GM18505 (cell line): Measurements from ENCODE around the gene MTRR.
A peak's percentile ranks its signal among the peaks of the same experiment; 100 is the strongest.

Experiments used
- ATAC-seq: cut with Tn5 transposase; IDR thresholded peaks from one replicate; pipeline ENCODE4 v1.9.1; 2021; ENCODE audit not compliant: unreplicated experiment
- POLR2A ChIP-seq: IDR thresholded peaks from 4 replicates; pipeline ENCODE4 v1.6.1; 2011; ENCODE audit warnings: borderline replicate concordance; ENCODE audit not compliant: insufficient read depth, insufficient read length; ENCODE audit errors: extremely low read depth

The MTRR gene

GRCh38 chr5:7925961-7926695, 57.2 kb downstream of the MTRR start:
- no peak for TF ChIP-seq POLR2A
- ATAC-seq, result no peak

GRCh38 chr5:7926720-7927119, 57.8 kb downstream of the MTRR start:
- no peak for TF ChIP-seq POLR2A
- no peak for ATAC-seq

GRCh38 chr5:7927466-7928375, 58.8 kb downstream of the MTRR start:
- ATAC-seq, result peak; percentile 82

GRCh38 chr5:7930011-7930410, 61.1 kb downstream of the MTRR start:
- no peak for TF ChIP-seq POLR2A
- no peak for ATAC-seq

More at GRCh38 chr5:7927466-7928375, 58.8 kb downstream of the MTRR start:
- TF ChIP-seq POLR2A, result no peak

- ATAC-seq, result no peak
- no peak for TF ChIP-seq POLR2A
Measured at GRCh38 chr5:7941692-7942091, 72.7 kb downstream of the MTRR start.

GRCh38 chr5:7947301-7947700, 78.4 kb downstream of the MTRR start:
- TF ChIP-seq POLR2A, result no peak
- ATAC-seq, result no peak
